KMS-11 (cell line): ENCODE results near the gene LAMB4.

Source experiments
- H2AFZ ChIP-seq: fragments of 200-600 bp; sonication (generic); 2 replicates; pipeline ENCODE4 v1.6.1; 2016; ENCODE audit warnings: antibody characterized with exemption, mixed run types, low read depth
- H3K27ac ChIP-seq: fragments of 200-600 bp; sonication (generic); 2 replicates; pipeline ENCODE4 v1.6.1; 2016; ENCODE audit warnings: mild to moderate bottlenecking, mixed run types
- H3K27me3 ChIP-seq: fragments of 200-600 bp; sonication (generic); 2 replicates; pipeline ENCODE4 v1.6.1; 2017; ENCODE audit warnings: mild to moderate bottlenecking, low read depth, mixed run types, moderate library complexity; ENCODE audit not compliant: insufficient read depth
- H3K36me3 ChIP-seq: fragments of 200-600 bp; sonication (generic); 2 replicates; pipeline ENCODE4 v1.6.1; 2017; ENCODE audit warnings: mild to moderate bottlenecking, mixed run types; ENCODE audit not compliant: insufficient read depth
- H3K4me1 ChIP-seq: fragments of 200-600 bp; sonication (generic); 2 replicates; pipeline ENCODE4 v1.6.1; 2016; ENCODE audit warnings: mild to moderate bottlenecking, low read depth, mixed run types; ENCODE audit not compliant: poor library complexity, severe bottlenecking
- H3K4me2 ChIP-seq: fragments of 200-600 bp; sonication (generic); 2 replicates; pipeline ENCODE4 v1.7.0; 2016; ENCODE audit warnings: mild to moderate bottlenecking, mixed run types
- H3K4me3 ChIP-seq: fragments of 200-600 bp; sonication (generic); IDR thresholded peaks from 2 replicates; pipeline ENCODE4 v1.6.1; 2017; ENCODE audit warnings: low read depth, low read length, mixed read lengths; ENCODE audit not compliant: insufficient read depth
- H3K79me2 ChIP-seq: fragments of 200-600 bp; sonication (generic); 2 replicates; pipeline ENCODE4 v1.6.1; 2016; ENCODE audit warnings: low read depth, mixed run types; ENCODE audit not compliant: insufficient read depth
- H3K9ac ChIP-seq: fragments of 200-600 bp; sonication (generic); 2 replicates; pipeline ENCODE4 v1.6.1; 2016; ENCODE audit warnings: mild to moderate bottlenecking, mixed run types
- H4K20me1 ChIP-seq: fragments of 200-600 bp; sonication (generic); 2 replicates; pipeline ENCODE4 v1.6.1; 2016; ENCODE audit warnings: mild to moderate bottlenecking, mixed run types; ENCODE audit not compliant: insufficient read depth
- CTCF ChIP-seq: fragments of 200-600 bp; sonication (generic); conservative IDR thresholded peaks from 2 replicates; pipeline ENCODE4 v1.6.1; 2017; ENCODE audit warnings: low read depth, mild to moderate bottlenecking, antibody characterized with exemption, low read length, moderate library complexity, mixed read lengths

LAMB4 gene

DNA sequence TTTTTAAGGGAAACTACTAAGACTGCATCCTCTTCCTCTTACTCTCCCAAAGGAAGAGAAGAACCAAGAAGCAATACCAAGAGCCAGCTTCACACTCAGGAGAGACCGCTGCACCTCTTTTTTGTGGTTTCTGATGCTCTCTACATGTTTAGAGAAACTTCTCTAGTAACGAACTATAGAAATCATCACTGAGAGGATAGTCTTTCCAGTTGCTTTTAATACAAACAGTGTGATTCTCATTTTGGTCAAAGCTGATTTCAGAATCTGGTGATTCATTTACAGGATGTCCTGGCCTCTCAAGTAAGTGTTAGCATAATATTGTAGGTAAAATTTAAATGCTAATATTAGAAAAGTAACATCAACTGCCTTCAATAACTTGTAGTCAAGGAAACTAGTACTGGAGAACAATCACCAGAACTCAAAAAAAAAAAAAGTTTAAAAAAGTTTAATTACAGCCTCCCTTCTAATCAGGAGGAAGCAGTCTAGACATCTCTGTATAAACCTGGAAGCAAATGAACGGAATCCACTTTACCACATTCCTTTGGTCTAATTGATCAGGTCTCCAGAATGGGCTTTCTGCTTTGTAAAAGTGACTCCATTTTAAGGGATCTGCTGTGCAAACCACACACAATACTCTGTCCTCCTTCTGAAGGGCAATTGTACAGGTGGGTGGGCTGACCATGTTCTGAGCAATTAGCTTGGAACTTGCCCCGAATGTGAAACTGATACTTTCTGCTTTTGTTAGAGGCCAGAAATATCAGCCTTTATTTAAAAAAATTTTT is 130.2 kb downstream of the LAMB4 start:
- no peaks in the 10 kb centered on the region for H4K20me1 ChIP-seq
- peaks cover 43% of the 10 kb centered on the region for H3K4me1 ChIP-seq
- H3K4me3 ChIP-seq: no peak overlapping the region
- no peak for TF ChIP-seq CTCF
- H2AFZ ChIP-seq: peak overlapping the region; percentile 46
- H3K27ac ChIP-seq: peak overlapping the region; percentile 74
- no peaks in the 10 kb centered on the region for H3K79me2 ChIP-seq
- H3K9ac ChIP-seq: peak overlapping the region; percentile 15; the same call in 1 of the 2 replicates
- peak overlapping the region; percentile 59 for H3K4me2 ChIP-seq
- H3K36me3 ChIP-seq: no peaks in the 10 kb centered on the region
- no peaks in the 10 kb centered on the region for H3K27me3 ChIP-seq

- peak overlapping the region; percentile 46 for H2AFZ ChIP-seq
- no peak overlapping the region for H3K4me3 ChIP-seq
- no peaks in the 10 kb centered on the region for H3K79me2 ChIP-seq
- H3K36me3 ChIP-seq: no peaks in the 10 kb centered on the region
- H3K9ac ChIP-seq: peak overlapping the region; percentile 15; the same call in 1 of the 2 replicates
- peak overlapping the region; percentile 59 for H3K4me2 ChIP-seq
- H4K20me1 ChIP-seq: no peaks in the 10 kb centered on the region
- H3K27me3 ChIP-seq: no peaks in the 10 kb centered on the region
- H3K4me1 ChIP-seq: peaks cover 43% of the 10 kb centered on the region
- peak overlapping the region; percentile 74 for H3K27ac ChIP-seq
- TF ChIP-seq CTCF: no peak
These were observed 131.3 kb downstream of the LAMB4 start for GRCh38 chr7:107998660-107999480.

DNA sequence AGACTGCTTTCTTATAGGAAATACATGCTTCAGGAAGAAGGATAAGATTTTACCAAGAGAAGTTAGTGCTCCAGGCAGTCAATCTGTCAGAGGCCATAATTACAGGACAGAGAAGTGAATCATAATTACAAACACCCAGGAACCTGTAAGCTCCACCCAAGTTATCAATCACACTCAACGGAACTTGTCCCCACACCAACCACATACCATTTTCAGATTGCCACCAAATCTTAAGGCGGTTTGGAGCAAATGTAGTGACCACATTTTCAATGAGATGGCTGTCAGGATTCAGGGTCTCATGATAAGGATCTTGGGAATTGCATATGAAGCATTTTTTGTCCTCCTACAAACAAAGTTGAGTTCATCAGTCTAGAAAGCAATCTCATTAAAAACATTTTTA is 132.0 kb downstream of the LAMB4 start:
- Histone ChIP-seq H3K4me1 (peaks cover 43% of the 10 kb centered on the region), H3K27me3 (no peaks in the 10 kb centered on the region), H3K9ac (peak overlapping the region; percentile 15; the same call in 1 of the 2 replicates), H3K4me2 (peak overlapping the region; percentile 59), H2AFZ (peak overlapping the region; percentile 46), H3K27ac (peak overlapping the region; percentile 74), H3K79me2 (no peaks in the 10 kb centered on the region), H4K20me1 (no peaks in the 10 kb centered on the region), H3K36me3 (no peaks in the 10 kb centered on the region), H3K4me3 (no peak overlapping the region)
- TF ChIP-seq CTCF: no peak

- TF ChIP-seq CTCF: no peak
- Histone ChIP-seq H3K4me3 (no peak overlapping the region), H3K4me1 (peaks cover 43% of the 10 kb centered on the region), H3K79me2 (no peaks in the 10 kb centered on the region), H3K36me3 (no peaks in the 10 kb centered on the region), H3K4me2 (no peak overlapping the region), H3K27ac (no peak overlapping the region), H3K27me3 (no peaks in the 10 kb centered on the region), H4K20me1 (no peaks in the 10 kb centered on the region), H3K9ac (no peak overlapping the region), H2AFZ (no peak overlapping the region)
These were observed 133.9 kb downstream of the LAMB4 start for GRCh38 chr7:107996072-107996882.
